GM12878 (cell line): ENCODE results near the gene LNX2.

Experiments
- BMI1 ChIP-seq: fragments of 450-650 bp; IDR thresholded peaks from 2 replicates; pipeline ENCODE4 v1.6.1; 2016; ENCODE audit warnings: mild to moderate bottlenecking, moderate library complexity, borderline replicate concordance
- CEBPB ChIP-seq, 2 experiments: fragments of 150-350 bp in 1 of 2; IDR thresholded peaks; 2 replicates each; pipeline ENCODE4 v1.6.1; 2012 to 2014; ENCODE audit warnings: low read depth in 2 of 2, low read length in 2 of 2, borderline replicate concordance in 1 of 2, inconsistent platforms in 1 of 2
- ESRRA ChIP-seq: IDR thresholded peaks from 2 replicates; pipeline ENCODE4 v1.6.1; 2012; ENCODE audit warnings: mild to moderate bottlenecking, low read length, improper control_type of control experiment
- KAT2A ChIP-seq: conservative IDR thresholded peaks from 2 replicates; pipeline ENCODE4 v1.6.1; 2011; ENCODE audit warnings: low read depth, low read length; ENCODE audit not compliant: control insufficient read depth
- LARP7 ChIP-seq: fragments of 450-650 bp; IDR thresholded peaks from 2 replicates; pipeline ENCODE4 v1.6.1; 2017; ENCODE audit warnings: mild to moderate bottlenecking
- MAX ChIP-seq: IDR thresholded peaks from 2 replicates; pipeline ENCODE4 v1.6.1; 2012; ENCODE audit warnings: low read depth, low read length, improper control_type of control experiment
- MXI1 ChIP-seq: fragments of 150-350 bp; IDR thresholded peaks from 2 replicates; pipeline ENCODE4 v1.6.1; 2011; ENCODE audit warnings: low read depth, mild to moderate bottlenecking, inconsistent platforms, low read length, improper control_type of control experiment
- POLR2A ChIP-seq: IDR thresholded peaks from 2 replicates; pipeline ENCODE4 v1.6.1; 2011; ENCODE audit warnings: low read depth, mild to moderate bottlenecking, low read length
- TF ChIP-seq, protein P1 (sequence below), 3 experiments: IDR thresholded peaks in 2 of 3; conservative IDR thresholded peaks in 1 of 3; 2 replicates each; pipeline ENCODE4 v1.5.1; 2011; ENCODE audit warnings: low read depth in 3 of 3, low read length in 3 of 3, mild to moderate bottlenecking in 3 of 3, control low read depth in 2 of 3, moderate library complexity in 2 of 3, inconsistent platforms in 1 of 3, mixed read lengths in 1 of 3; ENCODE audit not compliant: control insufficient read depth in 2 of 3, insufficient read depth in 1 of 3; ENCODE audit errors: extremely low read depth in 1 of 3
- TF ChIP-seq, protein P2 (sequence below): IDR thresholded peaks from 2 replicates; pipeline ENCODE4 v1.6.1; 2011; ENCODE audit warnings: mild to moderate bottlenecking, low read depth, low read length, moderate library complexity; ENCODE audit not compliant: insufficient replicate concordance

GRCh38 chr13:27595055-27595811 is 25.1 kb downstream of the LNX2 start:
- TF ChIP-seq CEBPB (IDR thresholded peaks at IDR 0.05; ENCODE audit: borderline replicate concordance in 1 of 2, low read depth in 2 of 2, low read length in 2 of 2) = no peak
- no peak for TF ChIP-seq LARP7
- TF ChIP-seq MXI1 = no peak
- TF ChIP-seq KAT2A = no peak
- TF ChIP-seq BMI1 = no peak
- no peak for TF ChIP-seq MAX
- TF ChIP-seq, protein P1, sequence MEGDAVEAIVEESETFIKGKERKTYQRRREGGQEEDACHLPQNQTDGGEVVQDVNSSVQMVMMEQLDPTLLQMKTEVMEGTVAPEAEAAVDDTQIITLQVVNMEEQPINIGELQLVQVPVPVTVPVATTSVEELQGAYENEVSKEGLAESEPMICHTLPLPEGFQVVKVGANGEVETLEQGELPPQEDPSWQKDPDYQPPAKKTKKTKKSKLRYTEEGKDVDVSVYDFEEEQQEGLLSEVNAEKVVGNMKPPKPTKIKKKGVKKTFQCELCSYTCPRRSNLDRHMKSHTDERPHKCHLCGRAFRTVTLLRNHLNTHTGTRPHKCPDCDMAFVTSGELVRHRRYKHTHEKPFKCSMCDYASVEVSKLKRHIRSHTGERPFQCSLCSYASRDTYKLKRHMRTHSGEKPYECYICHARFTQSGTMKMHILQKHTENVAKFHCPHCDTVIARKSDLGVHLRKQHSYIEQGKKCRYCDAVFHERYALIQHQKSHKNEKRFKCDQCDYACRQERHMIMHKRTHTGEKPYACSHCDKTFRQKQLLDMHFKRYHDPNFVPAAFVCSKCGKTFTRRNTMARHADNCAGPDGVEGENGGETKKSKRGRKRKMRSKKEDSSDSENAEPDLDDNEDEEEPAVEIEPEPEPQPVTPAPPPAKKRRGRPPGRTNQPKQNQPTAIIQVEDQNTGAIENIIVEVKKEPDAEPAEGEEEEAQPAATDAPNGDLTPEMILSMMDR (IDR thresholded peaks at IDR 0.05 in 2 of 3, conservative IDR thresholded peaks at IDR 0.05 in 1 of 3; ENCODE audit: control insufficient read depth in 2 of 3, extremely low read depth in 1 of 3, insufficient read depth in 1 of 3, low read depth in 3 of 3, low read length in 3 of 3) = no peak
- TF ChIP-seq, protein P2, sequence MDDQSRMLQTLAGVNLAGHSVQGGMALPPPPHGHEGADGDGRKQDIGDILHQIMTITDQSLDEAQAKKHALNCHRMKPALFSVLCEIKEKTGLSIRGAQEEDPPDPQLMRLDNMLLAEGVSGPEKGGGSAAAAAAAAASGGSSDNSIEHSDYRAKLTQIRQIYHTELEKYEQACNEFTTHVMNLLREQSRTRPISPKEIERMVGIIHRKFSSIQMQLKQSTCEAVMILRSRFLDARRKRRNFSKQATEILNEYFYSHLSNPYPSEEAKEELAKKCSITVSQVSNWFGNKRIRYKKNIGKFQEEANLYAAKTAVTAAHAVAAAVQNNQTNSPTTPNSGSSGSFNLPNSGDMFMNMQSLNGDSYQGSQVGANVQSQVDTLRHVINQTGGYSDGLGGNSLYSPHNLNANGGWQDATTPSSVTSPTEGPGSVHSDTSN = no peak
- no peak for TF ChIP-seq POLR2A
- no peak for TF ChIP-seq ESRRA
